GOT3 (cell line): Measurements from ENCODE around the gene RHBDL3.
A peak's percentile ranks its signal among the peaks of the same experiment; 100 is the strongest.
"Not testable (repeated sequence)": the region's sequence is repeated elsewhere in the genome, so short reads cannot be mapped to it uniquely, and the experiment has no call there.

ENCODE experiments used
- DNase-seq: peaks from one replicate; lab custom pipeline; 2025; ENCODE audit warnings: mixed read lengths; lab: John Stamatoyannopoulos, UW

Gene RHBDL3, protein sequence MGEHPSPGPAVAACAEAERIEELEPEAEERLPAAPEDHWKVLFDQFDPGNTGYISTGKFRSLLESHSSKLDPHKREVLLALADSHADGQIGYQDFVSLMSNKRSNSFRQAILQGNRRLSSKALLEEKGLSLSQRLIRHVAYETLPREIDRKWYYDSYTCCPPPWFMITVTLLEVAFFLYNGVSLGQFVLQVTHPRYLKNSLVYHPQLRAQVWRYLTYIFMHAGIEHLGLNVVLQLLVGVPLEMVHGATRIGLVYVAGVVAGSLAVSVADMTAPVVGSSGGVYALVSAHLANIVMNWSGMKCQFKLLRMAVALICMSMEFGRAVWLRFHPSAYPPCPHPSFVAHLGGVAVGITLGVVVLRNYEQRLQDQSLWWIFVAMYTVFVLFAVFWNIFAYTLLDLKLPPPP

DNA sequence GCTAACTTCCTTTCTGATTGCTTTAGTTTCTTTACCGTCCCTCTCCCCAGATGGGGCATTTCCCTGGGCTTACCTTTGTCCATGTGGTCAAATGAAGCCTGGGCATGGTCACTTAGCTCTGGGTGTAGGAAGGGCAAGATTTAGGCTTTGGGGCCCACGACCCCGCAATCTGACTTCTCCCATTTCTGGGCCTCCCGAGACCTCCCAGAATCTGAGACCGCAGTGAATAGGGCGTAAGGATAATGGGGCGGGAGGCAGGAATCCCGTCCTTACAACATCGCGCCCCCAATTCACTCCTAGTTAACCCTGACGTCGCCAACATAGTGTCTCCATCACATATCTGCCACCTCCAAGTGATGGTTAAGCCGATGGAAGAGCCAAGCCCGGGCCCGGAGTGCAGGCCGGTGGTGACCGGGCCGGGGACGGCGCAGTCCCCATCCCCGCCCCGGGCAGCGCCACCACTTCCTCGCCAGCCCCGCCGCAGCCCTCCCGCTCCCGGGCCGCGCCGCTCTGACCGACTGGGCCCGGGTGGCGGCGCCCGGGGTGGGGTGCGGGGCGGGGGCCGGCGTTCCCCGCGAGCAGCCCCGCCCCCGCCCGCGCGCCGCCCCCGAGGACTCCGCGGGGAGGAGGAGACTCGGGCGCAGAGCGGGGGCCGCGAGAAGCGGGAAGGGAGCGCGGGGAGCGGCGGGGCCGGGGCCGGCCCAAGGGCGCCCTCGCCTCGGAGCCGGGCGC lies at the start of gene RHBDL3:
TSS of gene RHBDL3 (plus strand) at position 641 of the 732 bp plus-strand sequence. CDS start 358 bp downstream, outside the sequence.
- DNase-seq: no peak

- DNase-seq: no peak
Measured at GRCh38 chr17:32222621-32223020, 43.0 kb upstream of the RHBDL3 start.

- no peak for DNase-seq
Measured at GRCh38 chr17:32223703-32224102, 41.9 kb upstream of the RHBDL3 start.

DNA sequence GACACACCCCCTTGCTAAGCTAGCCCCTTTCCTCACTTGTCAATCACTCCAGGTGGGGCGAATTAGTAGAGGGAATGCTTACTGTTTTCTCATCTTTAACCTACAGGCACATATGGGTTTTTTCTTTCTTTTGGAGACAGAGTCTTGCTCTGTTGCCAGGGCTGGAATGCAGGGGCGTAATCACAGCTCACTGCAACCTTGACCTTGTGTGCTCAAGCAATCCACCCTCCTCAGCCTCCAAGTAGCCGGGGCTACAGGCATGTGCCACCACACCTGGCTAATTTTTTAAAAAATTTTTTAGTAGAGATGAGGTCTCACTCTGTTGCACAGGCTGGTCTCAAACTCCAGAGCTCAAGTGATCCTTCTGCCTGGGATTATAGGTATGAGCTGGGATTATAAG lies 38.7 kb upstream of the RHBDL3 start:
- DNase-seq: no peak

DNA sequence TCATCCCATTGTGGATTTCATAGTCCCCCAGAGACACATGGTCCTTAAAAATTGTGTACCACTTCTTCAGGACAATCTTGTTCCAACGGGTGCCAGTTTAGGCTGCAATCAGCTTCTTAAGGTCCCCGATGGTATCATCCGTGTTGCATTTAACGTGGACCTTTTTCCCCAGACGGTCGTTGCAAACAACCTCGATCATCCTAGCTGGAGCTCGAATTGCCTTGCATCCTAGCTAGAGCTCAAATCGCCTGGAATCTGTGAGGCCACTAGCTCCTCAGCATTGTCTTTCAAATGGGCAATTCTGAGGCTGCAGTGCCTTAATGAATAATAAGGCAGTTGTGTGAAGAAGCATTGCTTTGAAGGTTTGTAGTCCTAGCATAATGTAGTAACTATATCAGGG lies 37.7 kb upstream of the RHBDL3 start:
- DNase-seq: no peak

DNA sequence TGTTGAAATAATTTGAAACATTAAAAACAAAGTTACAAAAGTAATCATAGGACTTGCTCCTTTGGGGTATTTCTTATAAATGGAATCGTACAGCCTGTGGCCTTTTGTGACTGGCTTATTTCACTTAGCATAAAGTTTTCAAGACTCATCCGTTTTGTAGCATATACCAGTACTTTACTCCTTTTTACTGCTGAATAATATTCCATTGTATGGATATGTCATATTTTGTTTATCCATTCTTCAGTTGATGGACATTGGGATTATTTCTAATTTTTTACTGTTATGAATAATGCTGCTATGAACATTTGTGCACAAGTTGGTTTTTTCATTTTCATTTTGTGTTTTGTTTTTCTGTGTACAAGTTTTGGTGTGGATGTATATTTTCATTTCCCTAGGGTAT lies 30.0 kb upstream of the RHBDL3 start:
- DNase-seq: no peak

GRCh38 chr17:32239456-32239855 lies 26.2 kb upstream of the RHBDL3 start:
- no peak for DNase-seq

GRCh38 chr17:32240750-32241149 lies 24.9 kb upstream of the RHBDL3 start:
- no peak for DNase-seq

GRCh38 chr17:32241640-32242039 lies 24.0 kb upstream of the RHBDL3 start:
- no peak for DNase-seq

DNA sequence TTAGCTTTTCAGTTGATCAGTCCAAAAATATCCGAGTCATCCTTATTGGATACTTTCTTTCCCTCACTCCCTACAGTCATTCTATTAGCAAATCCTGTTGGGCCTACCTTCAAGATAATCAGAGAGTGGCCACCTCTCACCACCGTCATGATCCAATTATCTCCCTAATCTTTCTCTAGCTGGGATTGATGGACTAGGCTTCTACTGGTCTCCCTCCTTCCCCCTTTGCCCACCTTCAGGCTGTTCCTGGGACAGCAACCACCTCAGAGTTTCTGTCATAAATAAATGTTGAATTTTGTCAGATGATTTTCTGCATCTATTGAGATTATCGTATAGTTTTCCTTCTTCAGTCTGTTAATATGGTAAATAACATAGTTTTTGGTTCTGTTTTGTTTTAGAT lies 16.2 kb upstream of the RHBDL3 start:
- DNase-seq: no peak

- peak; percentile 33 for DNase-seq
Measured at GRCh38 chr17:32253117-32253611, 12.5 kb upstream of the RHBDL3 start.

- no peak for DNase-seq
Measured at GRCh38 chr17:32256012-32256700, 9.5 kb upstream of the RHBDL3 start.

DNA sequence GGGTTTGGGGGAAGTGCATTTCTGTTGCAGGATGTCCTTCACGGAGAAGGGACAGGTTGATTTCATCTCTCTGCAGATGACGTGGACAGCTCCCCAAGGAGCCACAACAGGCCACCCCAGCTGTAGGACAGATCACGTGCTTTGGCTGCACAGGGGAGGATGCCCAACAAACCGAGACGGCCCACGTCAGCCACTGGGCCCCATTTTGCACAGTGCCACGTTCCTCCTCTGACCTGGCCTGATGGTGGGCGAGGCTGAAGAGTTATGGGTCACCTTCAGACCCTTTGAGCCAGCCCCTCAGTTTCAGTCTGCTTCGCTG lies 9.0 kb upstream of the RHBDL3 start:
- DNase-seq: no peak

DNA sequence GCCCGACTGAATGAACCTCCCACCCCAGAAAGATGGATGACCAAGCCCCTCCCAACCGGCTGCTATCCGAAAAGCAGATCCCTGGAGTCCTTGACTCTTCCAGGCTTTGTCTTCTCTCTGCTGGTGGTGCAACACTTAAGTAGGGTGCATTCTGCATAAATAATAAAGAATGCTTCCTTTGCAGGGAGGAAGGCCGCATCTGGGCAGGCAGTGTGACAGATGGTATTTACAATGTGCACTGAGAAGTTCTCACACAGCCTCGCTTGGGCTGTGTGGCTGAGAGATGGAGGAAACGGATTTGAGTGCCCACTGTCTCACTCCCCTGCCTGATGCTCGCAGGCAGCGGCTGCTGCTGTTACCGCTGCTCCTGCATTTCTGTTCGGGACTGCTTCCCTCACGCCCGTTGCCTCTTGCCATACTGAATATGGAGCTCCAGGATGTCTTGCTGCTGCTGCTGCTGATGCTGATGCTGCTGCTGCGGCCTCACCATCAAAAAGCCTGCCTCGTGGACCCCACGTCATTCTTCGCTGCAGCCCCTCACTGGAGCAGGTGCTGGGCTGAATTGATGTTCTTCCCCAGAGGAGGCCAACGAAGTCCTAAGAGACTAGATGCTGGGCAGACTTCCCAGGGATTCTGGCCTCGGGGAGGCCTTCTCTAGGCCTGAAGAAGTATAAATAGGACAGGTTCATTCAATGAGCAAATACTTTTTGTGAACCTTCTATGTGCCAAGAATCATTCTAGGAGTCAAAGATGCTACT lies 7.1 kb upstream of the RHBDL3 start:
- no peak for DNase-seq

- DNase-seq: no peak
Measured at GRCh38 chr17:32259586-32259985, 6.0 kb upstream of the RHBDL3 start.

- no peak for DNase-seq
Measured at GRCh38 chr17:32261417-32261736, 4.3 kb upstream of the RHBDL3 start.

- DNase-seq: no peak
Measured at GRCh38 chr17:32261936-32262510, 3.6 kb upstream of the RHBDL3 start.

GRCh38 chr17:32263515-32263914 lies 2.1 kb upstream of the RHBDL3 start:
- DNase-seq: not testable (repeated sequence)

GRCh38 chr17:32264140-32264799 lies 1.4 kb upstream of the RHBDL3 start:
- no peak for DNase-seq

- no peak for DNase-seq
Measured at GRCh38 chr17:32264823-32265191, 825 bp upstream of the RHBDL3 start.

GRCh38 chr17:32266051-32266388 lies 388 bp downstream of the RHBDL3 start:
- no peak for DNase-seq
